ENCODE results near the gene HIPK1.

The HIPK1 gene

GRCh38 chr1:113903501-113904292 is 25.4 kb upstream of the HIPK1 start:
- no peak for DNase-seq
- H3K27me3 Mint-ChIP-seq = no peaks in the 10 kb centered on the region
- no peaks in the 10 kb centered on the region for H3K9me3 Mint-ChIP-seq
- H3K27ac Mint-ChIP-seq = peak overlapping the region; percentile 96
- CTCF ChIA-PET = interaction anchor here (0.8 to 3.8 kb wide), 12 partner anchors 24 to 70 kb away, joined by 3 to 32 read pairs (median 8); partner anchors contain the start of gene HIPK1
- peaks cover 71% of the 10 kb centered on the region for H3K4me1 Mint-ChIP-seq
- peaks cover 56% of the 10 kb centered on the region for H3K36me3 Mint-ChIP-seq
- peak overlapping the region; percentile 86 for H3K4me3 Mint-ChIP-seq

GRCh38 chr1:113904293-113904673 is 24.8 kb upstream of the HIPK1 start:
- CTCF ChIA-PET = interaction anchor here (0.8 to 3.8 kb wide), 12 partner anchors 24 to 71 kb away, joined by 3 to 32 read pairs (median 8); partner anchors contain the start of gene HIPK1
- Mint-ChIP-seq H3K27me3 (no peaks in the 10 kb centered on the region), H3K9me3 (no peaks in the 10 kb centered on the region), H3K36me3 (peaks cover 53% of the 10 kb centered on the region), H3K4me3 (peak overlapping the region; percentile 86), H3K4me1 (peaks cover 69% of the 10 kb centered on the region), H3K27ac (peak overlapping the region; percentile 96)
- DNase-seq = peak; percentile 76

- Mint-ChIP-seq H3K4me3 (peak within 1 kb of the TSS; percentile 86), H3K36me3 (peaks cover 47% of the 10 kb centered on the region), H3K27me3 (no peaks in the 10 kb centered on the region), H3K27ac (peak within 1 kb of the TSS; percentile 96), H3K4me1 (peaks cover 64% of the 10 kb centered on the region), H3K9me3 (no peaks in the 10 kb centered on the region)
- peak; percentile 99 for DNase-seq
- CTCF ChIA-PET = interaction anchor here (1.0 to 3.8 kb wide), 11 partner anchors 25 to 69 kb away, joined by 3 to 32 read pairs (median 8); partner anchors contain the start of gene HIPK1
These were observed 24.3 kb upstream of the HIPK1 start, which contains the start of the genes AP4B1 and DCLRE1B for GRCh38 chr1:113904674-113905434. TSS of gene AP4B1 (minus strand) at chr1:113904799. CDS start at chr1:113904717, 82 bp downstream. TSS of gene DCLRE1B (plus strand) at chr1:113905326. CDS start at chr1:113905587, 261 bp downstream.

- CTCF ChIA-PET = interaction anchor here (1.1 to 3.8 kb wide), 5 partner anchors 10 to 70 kb away, joined by 3 to 32 read pairs (median 4); partner anchors contain the start of gene HIPK1
- Mint-ChIP-seq H3K9me3 (no peaks in the 10 kb centered on the region), H3K4me3 (peak overlapping the region; percentile 86), H3K4me1 (peaks cover 68% of the 10 kb centered on the region), H3K27ac (peak overlapping the region; percentile 96), H3K36me3 (peaks cover 46% of the 10 kb centered on the region), H3K27me3 (no peaks in the 10 kb centered on the region)
- peak; percentile 46 for DNase-seq
These were observed 23.7 kb upstream of the HIPK1 start for GRCh38 chr1:113905435-113905861.

- no peak for DNase-seq
- H3K4me3 Mint-ChIP-seq = no peak overlapping the region
- H3K27me3 Mint-ChIP-seq = no peaks in the 10 kb centered on the region
- peaks cover 23% of the 10 kb centered on the region for H3K4me1 Mint-ChIP-seq
- H3K9me3 Mint-ChIP-seq = no peaks in the 10 kb centered on the region
- H3K27ac Mint-ChIP-seq = no peak overlapping the region
- peaks cover 42% of the 10 kb centered on the region for H3K36me3 Mint-ChIP-seq
- CTCF ChIA-PET = interaction anchor here (0.5 kb wide), 1 partner anchor 30 kb away, joined by 3 read pairs; no protein-coding TSS in a partner anchor
These were observed 16.4 kb upstream of the HIPK1 start for GRCh38 chr1:113912594-113913311.

GRCh38 chr1:113913312-113913668 is 15.8 kb upstream of the HIPK1 start:
- Mint-ChIP-seq H3K27ac (no peak overlapping the region), H3K4me1 (peaks cover 18% of the 10 kb centered on the region), H3K9me3 (no peaks in the 10 kb centered on the region), H3K4me3 (no peak overlapping the region), H3K36me3 (peaks cover 37% of the 10 kb centered on the region), H3K27me3 (no peaks in the 10 kb centered on the region)
- no peak for DNase-seq
- CTCF ChIA-PET = no interaction called here

- H3K27ac Mint-ChIP-seq = no peak overlapping the region
- peaks cover 34% of the 10 kb centered on the region for H3K36me3 Mint-ChIP-seq
- H3K4me3 Mint-ChIP-seq = no peak overlapping the region
- H3K9me3 Mint-ChIP-seq = no peaks in the 10 kb centered on the region
- H3K27me3 Mint-ChIP-seq = no peaks in the 10 kb centered on the region
- H3K4me1 Mint-ChIP-seq = peaks cover 13% of the 10 kb centered on the region
- DNase-seq = no peak
- CTCF ChIA-PET = no interaction called here
These were observed 15.0 kb upstream of the HIPK1 start for GRCh38 chr1:113913887-113914664.

- no peaks in the 10 kb centered on the region for H3K9me3 Mint-ChIP-seq
- no peak overlapping the region for H3K27ac Mint-ChIP-seq
These were observed 12.2 kb upstream of the HIPK1 start for GRCh38 chr1:113916974-113917373.

GRCh38 chr1:113917400-113918082 is 11.6 kb upstream of the HIPK1 start:
- peaks cover 14% of the 10 kb centered on the region for H3K36me3 Mint-ChIP-seq
- H3K9me3 Mint-ChIP-seq = no peaks in the 10 kb centered on the region
- CTCF ChIA-PET = interaction anchor here (1.0 kb wide), 1 partner anchor 640 kb away, joined by 3 read pairs; no protein-coding TSS in a partner anchor
- H3K4me3 Mint-ChIP-seq = no peak overlapping the region
- DNase-seq = no peak
- no peak overlapping the region for H3K27ac Mint-ChIP-seq
- peaks cover 2% of the 10 kb centered on the region for H3K4me1 Mint-ChIP-seq
- peaks cover 5% of the 10 kb centered on the region for H3K27me3 Mint-ChIP-seq

More at GRCh38 chr1:113916974-113917373, 12.2 kb upstream of the HIPK1 start:
- peaks cover 2% of the 10 kb centered on the region for H3K4me1 Mint-ChIP-seq
- peaks cover 2% of the 10 kb centered on the region for H3K27me3 Mint-ChIP-seq
- CTCF ChIA-PET = interaction anchor here (0.9 kb wide), 1 partner anchor 16 kb away, joined by 3 read pairs; no protein-coding TSS in a partner anchor
- DNase-seq = no peak
- no peak overlapping the region for H3K4me3 Mint-ChIP-seq
- H3K36me3 Mint-ChIP-seq = peaks cover 15% of the 10 kb centered on the region

GRCh38 chr1:113918243-113918642 is 10.9 kb upstream of the HIPK1 start:
- Mint-ChIP-seq H3K4me1 (peaks cover 2% of the 10 kb centered on the region), H3K27me3 (peaks cover 11% of the 10 kb centered on the region), H3K27ac (no peak overlapping the region), H3K9me3 (no peaks in the 10 kb centered on the region), H3K4me3 (no peak overlapping the region), H3K36me3 (peaks cover 11% of the 10 kb centered on the region)
- CTCF ChIA-PET = interaction anchor here (1.0 kb wide), 1 partner anchor 639 kb away, joined by 3 read pairs; no protein-coding TSS in a partner anchor
- DNase-seq = no peak

- Mint-ChIP-seq H3K9me3 (no peaks in the 10 kb centered on the region), H3K4me1 (peaks cover 4% of the 10 kb centered on the region), H3K27me3 (peaks cover 36% of the 10 kb centered on the region), H3K4me3 (no peak overlapping the region), H3K27ac (no peak overlapping the region), H3K36me3 (no peaks in the 10 kb centered on the region)
- CTCF ChIA-PET = no interaction called here
- DNase-seq = no peak
These were observed 6.2 kb upstream of the HIPK1 start for GRCh38 chr1:113922957-113923356.

- Mint-ChIP-seq H3K27me3 (peaks cover 36% of the 10 kb centered on the region), H3K36me3 (peaks cover 6% of the 10 kb centered on the region), H3K9me3 (no peaks in the 10 kb centered on the region), H3K4me1 (peaks cover 15% of the 10 kb centered on the region), H3K4me3 (no peak overlapping the region), H3K27ac (no peak overlapping the region)
- no peak for DNase-seq
- CTCF ChIA-PET = interaction anchor here (0.9 to 1.3 kb wide), 2 partner anchors 15 to 89 kb away, joined by 3 to 4 read pairs; no protein-coding TSS in a partner anchor
These were observed 4.7 kb upstream of the HIPK1 start for GRCh38 chr1:113924473-113924872.

Data from activated naive CD4-positive, alpha-beta T cell treated with anti-CD3 and anti-CD28 coated beads, Interleukin-2, amount 10 ng/mL, durations not matched to agents 7 days and 5 days (primary cell).